IMR-90 (cell line): ENCODE results near the gene TENM3. TPM values are rescaled to one million over a fixed set of nuclear protein-coding genes. Genes with fewer than 3 reads are reported as not detected.

Experiments used
- ATAC-seq: fragments of 200-7000 bp; cut with Tn5 transposase; 2 replicates; pipeline ENCODE4 v1.9.1; 2020; ENCODE audit warnings: low read depth, mild to moderate bottlenecking, moderate library complexity
- BruUV-seq: library from RNA; stranded (reverse); fragments of 400-500 nt; replicated peaks from 2 replicates; lab custom pipeline; 2021; lab: Mats Ljungman, UMichigan
- CTCF ChIA-PET: fragments of 300-600 bp; formaldehyde crosslinking; extraction: SDS; loops from one replicate; lab custom pipeline; 2021; ENCODE audit warnings: antibody characterized with exemption; lab: Yijun Ruan, JAX
- POLR2A ChIA-PET: fragments of 300-600 bp; sonication (Branson Sonifier 250); formaldehyde crosslinking; loops from one replicate; lab custom pipeline; 2022; ENCODE audit warnings: antibody characterized with exemption; ENCODE audit not compliant: unreplicated experiment; lab: Charles Lee
- DNase-seq: peaks from one replicate; pipeline ENCODE4 v3.0.0; 2013
- H2AFZ ChIP-seq: replicated peaks from 2 replicates; pipeline ENCODE3; 2013; ENCODE audit warnings: low read length, mild to moderate bottlenecking; ENCODE audit not compliant: poor library complexity
- H2AK5ac ChIP-seq: 2 replicates; pipeline ENCODE4 v1.6.1; 2013; ENCODE audit warnings: low read depth, low read length, inconsistent platforms
- H2AK9ac ChIP-seq: replicated peaks from 2 replicates; pipeline ENCODE3; 2013; ENCODE audit warnings: mild to moderate bottlenecking, low read depth, low read length, moderate library complexity; ENCODE audit not compliant: poor library complexity
- H2BK120ac ChIP-seq: 2 replicates; pipeline ENCODE4 v1.6.1; 2013; ENCODE audit warnings: low read depth, low read length, inconsistent platforms
- H2BK15ac ChIP-seq: 3 replicates; pipeline ENCODE4 v1.6.1; 2013; ENCODE audit warnings: low read depth, low read length, inconsistent platforms
- H2BK20ac ChIP-seq: 2 replicates; pipeline ENCODE4 v1.6.1; 2013; ENCODE audit warnings: low read depth, mild to moderate bottlenecking, inconsistent platforms, low read length, moderate library complexity
- H2BK5ac ChIP-seq: 2 replicates; pipeline ENCODE4 v1.6.1; 2013; ENCODE audit warnings: mild to moderate bottlenecking, low read depth, low read length, inconsistent platforms; ENCODE audit not compliant: poor library complexity, severe bottlenecking
- H3K14ac ChIP-seq: replicated peaks from 2 replicates; pipeline ENCODE4 v1.6.1; 2013; ENCODE audit warnings: low read depth, low read length, inconsistent platforms
- H3K18ac ChIP-seq: 2 replicates; pipeline ENCODE4 v1.6.1; 2013; ENCODE audit warnings: low read depth, low read length, control low read depth
- H3K23ac ChIP-seq: 2 replicates; pipeline ENCODE4 v1.6.1; 2013; ENCODE audit warnings: low read depth, low read length, inconsistent platforms
- H3K27ac ChIP-seq: 2 replicates; pipeline ENCODE4 v1.5.1; 2013; ENCODE audit warnings: mild to moderate bottlenecking, control low read depth, low read length; ENCODE audit not compliant: insufficient read depth
- H3K27me3 ChIP-seq: 2 replicates; pipeline ENCODE4 v1.6.1; 2013; ENCODE audit warnings: low read length; ENCODE audit not compliant: control insufficient read depth, insufficient read depth
- H3K36me3 ChIP-seq: 2 replicates; pipeline ENCODE4 v1.6.1; 2013; ENCODE audit warnings: low read length, mixed read lengths; ENCODE audit not compliant: control insufficient read depth, insufficient read depth
- H3K4ac ChIP-seq: 2 replicates; pipeline ENCODE4 v1.6.1; 2013; ENCODE audit warnings: low read depth, low read length, inconsistent platforms
- H3K4me1 ChIP-seq: 2 replicates; pipeline ENCODE4 v1.6.1; 2013; ENCODE audit warnings: low read length, mixed read lengths; ENCODE audit not compliant: control insufficient read depth, insufficient read depth
- H3K4me2 ChIP-seq: 2 replicates; pipeline ENCODE4 v1.6.1; 2013; ENCODE audit warnings: low read depth, mild to moderate bottlenecking, control low read depth, low read length, moderate library complexity
- H3K4me3 ChIP-seq: 2 replicates; pipeline ENCODE4 v1.5.1; 2013; ENCODE audit warnings: low read depth, mild to moderate bottlenecking, control low read depth, low read length, moderate library complexity; ENCODE audit not compliant: insufficient read depth
- H3K56ac ChIP-seq: 2 replicates; pipeline ENCODE4 v1.6.1; 2013; ENCODE audit warnings: low read length, inconsistent platforms; ENCODE audit not compliant: insufficient read depth; ENCODE audit errors: extremely low read depth
- H3K79me1 ChIP-seq, 2 experiments: 2 replicates each; pipeline ENCODE4 v1.6.1; 2013; ENCODE audit warnings: low read length in 2 of 2, inconsistent platforms in 1 of 2, low read depth in 1 of 2
- H3K9ac ChIP-seq: 2 replicates; pipeline ENCODE4 v1.6.1; 2013; ENCODE audit warnings: low read depth, low read length, control low read depth
- H3K9me1 ChIP-seq: 2 replicates; pipeline ENCODE4 v1.6.1; 2013; ENCODE audit warnings: low read length, inconsistent platforms; ENCODE audit not compliant: insufficient read depth
- H3K9me3 ChIP-seq: 2 replicates; pipeline ENCODE4 v1.6.1; 2013; ENCODE audit warnings: low read length; ENCODE audit not compliant: control insufficient read depth, insufficient read depth
- H4K20me1 ChIP-seq: 2 replicates; pipeline ENCODE4 v1.6.1; 2013; ENCODE audit warnings: low read length, inconsistent platforms; ENCODE audit not compliant: insufficient read depth
- H4K5ac ChIP-seq: 2 replicates; pipeline ENCODE4 v1.6.1; 2013; ENCODE audit warnings: mild to moderate bottlenecking, low read depth, low read length, control low read depth
- H4K8ac ChIP-seq, 2 experiments: 2 replicates each; pipeline ENCODE4 v1.6.1; 2013; ENCODE audit warnings: low read depth in 2 of 2, low read length in 2 of 2, control low read depth in 1 of 2, inconsistent platforms in 1 of 2
- H4K91ac ChIP-seq: 2 replicates; pipeline ENCODE4 v1.6.1; 2013; ENCODE audit warnings: low read depth, low read length, inconsistent platforms; ENCODE audit not compliant: insufficient read depth
- BHLHE40 ChIP-seq: fragments of 150-350 bp; IDR thresholded peaks from 2 replicates; pipeline ENCODE4 v1.6.1; 2016; ENCODE audit warnings: mild to moderate bottlenecking, low read depth, low read length
- CHD1 ChIP-seq: IDR thresholded peaks from 2 replicates; pipeline ENCODE4 v1.6.1; 2012; ENCODE audit warnings: low read depth, low read length, improper control_type of control experiment
- CTCF ChIP-seq: conservative IDR thresholded peaks from 2 replicates; pipeline ENCODE4 v1.5.1; 2012; ENCODE audit warnings: mild to moderate bottlenecking, low read depth, low read length, improper control_type of control experiment
- ELK1 ChIP-seq: fragments of 150-350 bp; IDR thresholded peaks from 2 replicates; pipeline ENCODE4 v1.6.1; 2016; ENCODE audit warnings: low read depth, mild to moderate bottlenecking, low read length, moderate library complexity, borderline replicate concordance
- FOS ChIP-seq: fragments of 150-350 bp; IDR thresholded peaks from 2 replicates; pipeline ENCODE4 v1.6.1; 2016; ENCODE audit warnings: low read depth, low read length
- MAFK ChIP-seq: IDR thresholded peaks from 2 replicates; pipeline ENCODE4 v1.6.1; 2012; ENCODE audit warnings: low read depth, low read length, improper control_type of control experiment
- MAZ ChIP-seq: IDR thresholded peaks from 2 replicates; pipeline ENCODE4 v1.6.1; 2012; ENCODE audit warnings: low read depth, mild to moderate bottlenecking, low read length, improper control_type of control experiment, moderate library complexity, borderline replicate concordance
- MXI1 ChIP-seq: IDR thresholded peaks from 2 replicates; pipeline ENCODE4 v1.6.1; 2012; ENCODE audit warnings: low read depth, mild to moderate bottlenecking, low read length, moderate library complexity, borderline replicate concordance
- NFE2L2 ChIP-seq: fragments of 150-350 bp; IDR thresholded peaks from 2 replicates; pipeline ENCODE4 v1.6.1; 2016; ENCODE audit warnings: low read depth, mild to moderate bottlenecking, low read length
- POLR2A ChIP-seq: IDR thresholded peaks from 2 replicates; pipeline ENCODE4 v1.6.1; 2012; ENCODE audit warnings: mild to moderate bottlenecking, low read depth, low read length
- RAD21 ChIP-seq: IDR thresholded peaks from 2 replicates; pipeline ENCODE4 v1.6.1; 2012; ENCODE audit warnings: low read length, improper control_type of control experiment
- RCOR1 ChIP-seq: IDR thresholded peaks from 2 replicates; pipeline ENCODE4 v1.6.1; 2012; ENCODE audit warnings: mild to moderate bottlenecking, low read length, improper control_type of control experiment; ENCODE audit not compliant: insufficient replicate concordance
- RFX5 ChIP-seq: IDR thresholded peaks from 2 replicates; pipeline ENCODE4 v1.8.0; 2012; ENCODE audit warnings: low read depth, mild to moderate bottlenecking, low read length, moderate library complexity
- SMC3 ChIP-seq: fragments of 150-350 bp; IDR thresholded peaks from 2 replicates; pipeline ENCODE4 v1.6.1; 2016; ENCODE audit warnings: low read depth, mild to moderate bottlenecking, antibody characterized with exemption, low read length, moderate library complexity
- USF2 ChIP-seq: fragments of 150-350 bp; IDR thresholded peaks from 2 replicates; pipeline ENCODE4 v1.6.1; 2017; ENCODE audit warnings: mild to moderate bottlenecking, antibody characterized with exemption, low read length, low read depth
- WGBS, 2 experiments: methylation state at CpG; one replicate each; pipeline versions ENCODE4 v1.1.5 to v1.1.7; 2013; ENCODE audit warnings: missing lambda C conversion rate in 2 of 2; ENCODE audit not compliant: insufficient read length in 1 of 2; ENCODE audit errors: extremely low coverage in 2 of 2; 5-methylcytosine and 5-hydroxymethylcytosine counted together
- dilution Hi-C: fragments of 300-500 bp; cut with HindIII; formaldehyde crosslinking; loops from one replicate; pipeline ENCODE4 v1.14.3; 2018; ENCODE audit warnings: low sequenced_read_pairs; ENCODE audit not compliant: unreplicated experiment
- in situ Hi-C: fragments of 300-500 bp; cut with MboI; formaldehyde crosslinking; loops from 3 replicates; pipeline ENCODE4 v1.14.3; 2019; ENCODE audit warnings: low sequenced_read_pairs, inconsistent platforms, mixed read lengths
- intact Hi-C: fragments of 100-400 bp; cut with micrococcal nuclease; formaldehyde crosslinking; loops from 2 replicates; pipeline ENCODE4 v1.10.0; 2022
- polyA plus RNA-seq, 3 experiments: library from polyadenylated mRNA; depleted of rRNA; stranded (reverse); fragments of >200 nt; gene quantifications; 2 replicates each; pipeline ENCODE4 v1.2.3, GENCODE V29; 2012; ENCODE audit warnings: low replicate concordance in 1 of 3
- total RNA-seq: library from RNA; depleted of rRNA; stranded (reverse); fragments of >200 nt; gene quantifications from 2 replicates; pipeline ENCODE4 v1.2.3, GENCODE V29; 2012

The TENM3 gene
- total and polyA plus RNA-seq, 2 of the 4 experiments (the other 2 are of a cell fraction), result 29.9 to 173 TPM

DNA sequence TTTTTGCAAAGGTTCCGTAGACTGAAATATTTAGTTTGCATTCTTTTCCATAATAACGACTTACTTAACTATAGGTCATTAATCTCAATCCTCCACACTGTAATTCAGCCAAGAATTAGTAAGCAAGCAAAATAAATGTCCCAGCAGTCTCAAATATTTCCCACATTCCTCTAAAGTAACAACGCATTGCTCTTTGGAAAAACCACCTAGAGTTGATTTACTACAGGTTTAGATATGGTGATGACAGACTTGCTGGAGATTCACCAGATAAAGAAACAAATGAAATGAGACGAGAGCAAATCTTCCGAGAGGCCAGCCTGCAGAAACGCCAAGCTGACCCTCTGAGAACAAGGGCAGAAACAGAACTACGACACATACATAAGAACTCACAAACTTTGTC, 28.9 kb downstream of the TENM3 start:
- H3K23ac ChIP-seq, result no peak overlapping the region
- WGBS, 2 experiments, result no CpG with 5 or more reads among the region's 7 CpGs
- no peak overlapping the region for H3K4me2 ChIP-seq
- no peak overlapping the region for H4K8ac ChIP-seq
- no peak overlapping the region for H4K5ac ChIP-seq
- TF ChIP-seq MXI1 (no peak), FOS (no peak), SMC3 (no peak), RCOR1 (no peak), POLR2A (no peak), ELK1 (no peak), CTCF (no peak), CHD1 (no peak), MAZ (no peak), RAD21 (no peak), BHLHE40 (no peak), RFX5 (no peak), USF2 (no peak), NFE2L2 (no peak), MAFK (no peak)
- H2AFZ ChIP-seq, result no peak overlapping the region
- in situ Hi-C loops, result no loop called here
- CTCF ChIA-PET, result no interaction called here
- no peaks in the 10 kb centered on the region for H3K36me3 ChIP-seq
- no peak overlapping the region for H3K18ac ChIP-seq
- BruUV-seq, result no TSS peak
- H3K79me1 ChIP-seq, result no peaks in the 10 kb centered on the region
- POLR2A ChIA-PET, result no interaction called here
- no peak overlapping the region for H3K4me3 ChIP-seq
- no peaks in the 10 kb centered on the region for H3K9me3 ChIP-seq
- no peaks in the 10 kb centered on the region for H3K27me3 ChIP-seq
- H3K4me1 ChIP-seq, result peaks cover 3% of the 10 kb centered on the region; the same call in 1 of the 2 replicates
- no peaks in the 10 kb centered on the region for H4K20me1 ChIP-seq
- dilution Hi-C loops, result no loop called here
- no peak overlapping the region for H2BK15ac ChIP-seq
- H4K91ac ChIP-seq, result no peak overlapping the region
- no peak overlapping the region for H2BK20ac ChIP-seq
- H2AK5ac ChIP-seq, result no peak overlapping the region
- no peak overlapping the region for H2AK9ac ChIP-seq
- DNase-seq, result peak; percentile 24
- H3K56ac ChIP-seq, result no peak overlapping the region
- no peak overlapping the region for H2BK5ac ChIP-seq
- intact Hi-C loops, result no loop called here
- H3K9ac ChIP-seq, result no peak overlapping the region
- H3K14ac ChIP-seq, result no peak overlapping the region
- no peaks in the 10 kb centered on the region for H3K9me1 ChIP-seq
- H3K4ac ChIP-seq, result no peak overlapping the region
- H2BK120ac ChIP-seq, result no peak overlapping the region
- no peak overlapping the region for H3K27ac ChIP-seq
- ATAC-seq, result no peak
